GM19240 (cell line): ENCODE results near the gene ZYG11B.
"Not testable (repeated sequence)": the region's sequence is repeated elsewhere in the genome, so short reads cannot be mapped to it uniquely, and the experiment has no call there.

Source experiments
- DNase-seq: peaks from one replicate; pipeline ENCODE4 v3.0.0; 2011; ENCODE audit warnings: low spot score; ENCODE audit not compliant: insufficient read length

ZYG11B gene

DNA sequence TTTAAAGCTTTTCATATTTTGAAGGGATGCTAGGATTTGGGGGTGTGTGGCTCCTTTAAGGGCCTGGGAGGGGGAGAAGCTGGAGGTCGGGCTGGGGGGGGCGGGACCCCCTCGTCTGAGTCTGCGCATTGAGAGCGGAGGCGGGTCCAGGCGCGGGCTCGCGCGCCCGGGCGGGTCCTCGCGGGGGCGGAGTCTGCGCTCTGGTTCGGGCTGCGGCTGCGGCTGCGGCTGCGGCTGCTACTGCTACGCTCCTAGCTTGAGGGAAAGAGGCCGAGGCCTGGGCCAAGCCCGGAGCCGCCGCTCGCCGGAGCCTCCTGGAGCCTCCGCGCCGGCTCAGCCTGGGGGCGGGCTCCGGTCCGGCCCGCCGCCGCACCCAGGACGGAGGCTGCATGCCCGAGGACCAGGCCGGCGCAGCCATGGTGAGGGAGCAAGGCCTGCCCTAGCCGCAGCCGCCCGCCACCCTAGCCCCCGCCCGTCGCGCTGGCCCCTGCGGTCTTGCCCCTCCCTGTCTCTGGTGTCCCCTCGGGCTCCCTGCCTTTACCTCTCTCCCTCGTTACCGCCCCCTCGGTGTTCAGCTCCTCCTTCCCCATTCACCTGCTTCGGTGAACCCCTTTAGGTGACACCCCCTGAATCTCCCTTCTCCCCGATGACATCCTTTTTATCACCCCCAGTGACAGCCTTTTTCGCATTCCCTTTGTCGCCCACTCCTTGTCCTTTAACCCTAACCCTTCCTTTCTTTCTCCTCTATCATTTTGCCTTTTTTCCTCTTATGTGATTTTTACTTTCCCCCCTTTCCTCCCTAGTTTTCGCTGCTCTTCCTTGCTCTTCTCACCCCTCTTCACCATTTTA, at the start of gene ZYG11B:
ZYG11B (plus strand) TSS at position 189 of the 849 bp plus-strand sequence; CDS start at position 390, 201 bp downstream.
- DNase-seq: peak; percentile 97

DNA sequence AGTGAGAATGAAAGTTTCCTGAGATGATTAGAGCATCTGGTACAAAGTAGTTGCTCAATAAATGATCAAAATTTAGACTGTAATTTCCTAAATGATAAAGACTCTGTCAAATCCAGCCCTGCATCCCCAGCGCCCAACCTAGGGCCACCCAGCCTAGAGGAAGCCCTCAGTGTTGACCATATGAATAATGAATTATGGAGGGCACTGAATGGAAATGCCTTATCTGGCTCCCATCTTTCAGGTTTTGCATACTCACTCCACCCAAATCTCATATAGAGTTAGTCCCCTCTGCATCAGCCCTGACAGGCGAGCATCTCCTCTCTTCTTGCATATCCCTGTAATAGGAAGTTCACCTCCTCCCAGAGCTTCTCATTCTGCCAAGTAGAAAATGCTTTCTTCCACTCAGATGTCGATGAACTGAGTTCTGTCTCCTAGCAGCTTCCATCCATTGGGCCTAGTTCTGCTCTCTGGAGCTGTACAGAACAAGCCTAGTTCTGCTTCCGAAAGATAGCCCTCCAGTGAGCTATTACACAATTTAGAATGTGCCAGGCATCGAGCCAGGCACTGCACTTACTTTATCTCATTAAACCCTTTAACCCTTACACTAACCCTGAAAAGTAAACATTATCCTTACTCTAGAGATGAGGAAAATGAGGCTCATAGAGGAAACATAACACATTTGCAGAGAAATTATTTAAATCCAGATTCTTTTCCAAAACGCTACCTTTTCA, 49.0 kb upstream of the ZYG11B start:
- no peak for DNase-seq

DNA sequence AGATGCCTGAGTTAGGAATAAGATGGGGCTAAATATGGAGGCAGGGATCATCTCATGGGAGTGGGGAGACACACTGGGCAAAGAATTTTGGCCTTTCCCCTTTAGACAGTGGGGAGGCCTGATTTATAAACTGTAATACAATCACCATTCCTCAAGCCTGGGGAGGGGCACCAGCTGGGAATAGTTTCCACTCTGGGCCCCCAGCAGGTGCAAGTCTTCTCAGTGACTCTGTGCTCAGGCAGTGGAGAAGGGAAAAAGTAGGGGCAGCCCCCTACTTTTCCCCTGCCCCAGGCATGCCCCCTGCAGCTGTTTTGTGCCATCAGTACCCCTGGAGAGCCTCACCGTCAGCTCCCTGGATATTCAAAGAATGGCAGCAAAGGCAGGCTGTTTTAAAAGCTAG, 47.2 kb upstream of the ZYG11B start:
- DNase-seq: no peak

DNA sequence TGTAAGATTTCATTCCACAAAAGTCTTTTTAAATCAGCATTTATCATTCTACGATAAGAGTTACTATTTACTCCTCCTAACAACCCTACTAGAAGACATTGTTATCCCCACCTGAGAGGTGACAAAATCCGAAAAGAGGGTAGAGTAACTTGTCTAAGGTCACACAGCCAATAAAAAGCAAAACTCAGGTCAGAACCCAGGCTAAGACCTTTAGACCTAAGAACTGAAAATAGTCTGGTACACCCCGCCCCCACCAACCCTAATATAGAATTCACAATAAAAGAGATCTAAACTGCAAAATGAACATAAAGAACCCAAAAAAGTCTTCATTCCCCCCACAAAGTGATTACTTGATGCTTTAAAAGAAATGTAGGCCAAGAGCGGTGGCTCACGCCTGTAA, 46.8 kb upstream of the ZYG11B start:
- no peak for DNase-seq

DNA sequence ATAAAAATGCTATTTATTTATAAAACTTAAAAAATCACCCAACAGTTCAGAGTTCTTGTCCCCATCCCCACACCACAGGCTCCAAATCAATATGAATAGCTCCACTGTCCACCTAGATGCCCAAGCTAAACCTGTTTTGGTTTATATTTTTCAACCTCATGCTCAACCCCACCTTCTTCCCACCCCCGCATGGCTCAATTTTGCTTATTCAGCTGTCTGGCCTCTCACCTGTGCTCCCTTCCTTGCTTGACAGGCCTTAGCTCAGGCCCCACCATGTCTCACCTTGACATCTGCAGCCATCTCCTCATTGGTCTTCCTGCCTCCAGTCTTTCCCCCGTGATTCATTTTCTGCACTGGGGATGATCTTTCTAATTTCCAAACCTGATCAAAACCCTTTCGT, 45.9 kb upstream of the ZYG11B start:
- DNase-seq: no peak

DNA sequence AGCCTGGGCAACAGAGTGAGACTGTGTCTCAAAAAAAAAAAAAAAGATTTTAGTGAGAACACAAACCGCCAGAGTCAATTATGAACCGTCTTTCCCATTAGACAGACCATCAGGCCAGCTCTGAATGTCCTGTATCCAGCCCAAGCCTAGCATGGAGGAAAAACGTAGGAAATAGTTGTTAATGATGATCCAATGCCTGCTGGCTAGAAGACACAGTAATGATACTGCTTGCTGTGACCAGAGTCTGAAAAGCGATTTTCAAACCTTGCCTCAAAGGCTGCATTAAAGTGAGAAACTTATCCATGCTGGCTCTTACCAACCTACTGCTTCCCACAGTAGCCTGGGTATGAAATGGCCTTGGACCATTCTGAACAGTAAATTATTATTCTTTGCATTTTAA, 45.1 kb upstream of the ZYG11B start:
- DNase-seq: no peak

DNA sequence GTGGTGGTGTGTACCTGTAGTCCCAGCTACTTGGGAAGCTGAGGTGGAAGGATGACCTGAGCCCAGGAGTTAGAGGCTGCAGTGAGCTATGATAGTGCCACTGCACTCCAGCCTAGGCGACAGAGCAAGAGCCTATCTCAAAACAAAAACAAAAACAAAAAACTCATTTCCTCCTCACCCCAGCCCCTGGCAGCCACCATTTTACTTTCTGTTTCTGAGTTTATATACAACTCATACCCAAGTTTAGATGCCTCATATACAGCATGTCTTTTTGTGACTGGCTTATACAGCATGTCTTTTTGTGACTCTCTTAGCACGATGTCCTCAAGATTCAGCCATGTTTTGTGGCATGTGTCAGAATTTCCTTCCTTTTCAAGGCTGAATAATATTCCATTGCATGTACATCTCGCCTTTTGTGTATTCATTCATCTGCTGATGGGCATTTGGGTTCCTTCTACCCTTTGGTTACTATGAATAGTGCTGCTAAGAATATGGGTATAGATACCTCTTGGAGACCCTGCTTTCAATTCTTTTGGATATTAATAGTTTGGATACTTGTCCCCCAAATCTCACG, 42.8 kb upstream of the ZYG11B start:
- no peak for DNase-seq

DNA sequence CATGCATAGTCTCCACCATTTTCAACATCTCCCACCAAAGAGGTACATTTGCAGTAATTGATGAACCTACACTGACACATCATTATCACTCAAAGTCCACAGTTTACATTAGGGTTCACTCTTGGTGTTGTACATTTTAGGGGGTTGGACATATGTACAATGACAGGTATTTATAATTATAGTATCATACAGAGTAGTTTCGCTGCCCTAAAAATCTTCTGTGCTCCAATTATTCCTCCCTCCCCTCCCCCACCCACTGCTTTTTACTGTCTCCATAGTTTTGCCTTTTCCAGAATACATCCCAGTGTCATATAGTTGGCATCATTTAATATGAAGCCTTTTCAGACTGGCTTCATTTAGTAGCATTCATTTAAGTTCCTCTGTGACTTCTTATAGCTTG, 41.7 kb upstream of the ZYG11B start:
- no peak for DNase-seq

DNA sequence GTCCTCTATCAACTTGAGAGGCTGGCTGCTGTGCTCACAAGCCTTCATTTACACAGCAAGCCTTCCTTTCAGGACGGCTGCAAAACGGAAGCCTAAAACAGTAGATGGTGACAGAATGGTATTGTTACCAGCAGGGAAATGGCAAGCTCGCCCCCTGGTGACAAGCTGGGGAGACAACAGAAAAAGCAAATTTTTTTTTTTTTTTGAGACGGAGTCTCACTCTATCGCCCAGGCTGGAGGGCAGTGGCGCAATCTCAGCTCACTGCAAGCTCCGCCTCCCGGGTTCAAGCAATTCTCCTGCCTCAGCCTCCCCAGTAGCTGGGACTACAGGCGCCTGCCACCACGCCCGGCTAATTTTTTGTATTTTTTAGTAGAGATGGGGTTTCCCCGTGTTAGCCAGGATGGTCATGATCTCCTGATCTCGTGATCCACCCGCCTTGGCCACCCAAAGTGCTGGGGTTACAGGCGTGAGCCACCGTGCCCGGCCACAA, 39.9 kb upstream of the ZYG11B start:
- peak; percentile 54 for DNase-seq

DNA sequence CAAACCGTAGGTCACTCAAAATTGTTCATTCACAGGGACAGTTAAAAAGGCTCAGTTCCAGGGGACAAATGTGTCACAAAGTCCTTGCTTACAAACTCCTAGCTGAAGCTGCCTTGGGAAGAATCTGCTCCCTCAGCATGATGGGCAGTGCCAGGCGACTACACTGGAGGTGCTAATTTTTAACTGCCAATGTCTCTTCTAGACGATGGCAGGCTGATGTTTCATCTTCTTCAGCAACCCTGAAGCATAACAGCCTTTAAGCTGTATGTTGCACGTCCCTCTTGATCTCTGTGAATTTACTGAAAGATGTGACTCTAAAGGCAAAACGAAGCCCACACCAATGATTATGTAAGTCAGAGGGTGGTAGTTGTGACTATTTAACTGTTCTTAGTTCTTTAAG, 39.4 kb upstream of the ZYG11B start:
- no peak for DNase-seq

DNA sequence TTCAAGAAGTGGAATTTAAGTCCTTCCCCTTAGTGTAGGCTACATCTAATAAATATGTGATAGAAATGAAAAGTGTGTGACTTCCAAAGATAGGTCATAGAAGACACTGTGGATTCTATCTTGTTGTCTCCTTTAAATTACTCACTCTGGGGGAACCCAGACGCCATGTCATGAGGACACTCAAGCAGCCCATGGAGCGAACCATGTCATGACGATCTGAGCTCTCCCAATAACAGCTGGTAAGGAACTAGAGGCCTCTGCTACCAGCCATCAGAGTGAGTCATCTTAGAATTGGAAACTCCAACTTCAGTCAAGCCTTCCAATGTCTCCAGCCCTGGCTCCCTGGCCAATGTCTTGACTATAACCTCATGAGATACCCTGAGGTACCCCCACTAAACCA, 34.4 kb upstream of the ZYG11B start:
- DNase-seq: no peak

DNA sequence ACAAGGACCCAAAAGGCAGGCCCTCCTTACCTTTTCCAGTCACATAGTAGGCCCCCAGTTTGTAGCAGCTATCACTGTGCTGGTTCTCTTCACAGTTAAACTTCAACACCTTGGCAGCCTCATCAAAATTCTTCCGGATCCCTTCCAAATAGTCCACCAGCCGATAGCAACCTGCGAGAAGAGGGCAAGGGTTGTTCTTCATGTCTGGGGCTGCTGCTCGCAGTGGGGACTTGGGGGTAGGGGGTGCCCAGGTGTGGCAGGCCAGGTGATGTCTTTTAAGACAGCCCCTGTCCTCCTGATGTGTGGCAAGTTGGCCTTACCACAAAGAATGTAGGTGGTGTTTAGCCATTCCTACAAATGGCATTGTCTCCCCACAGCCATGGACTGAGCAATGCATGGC, 33.6 kb upstream of the ZYG11B start:
- no peak for DNase-seq

DNA sequence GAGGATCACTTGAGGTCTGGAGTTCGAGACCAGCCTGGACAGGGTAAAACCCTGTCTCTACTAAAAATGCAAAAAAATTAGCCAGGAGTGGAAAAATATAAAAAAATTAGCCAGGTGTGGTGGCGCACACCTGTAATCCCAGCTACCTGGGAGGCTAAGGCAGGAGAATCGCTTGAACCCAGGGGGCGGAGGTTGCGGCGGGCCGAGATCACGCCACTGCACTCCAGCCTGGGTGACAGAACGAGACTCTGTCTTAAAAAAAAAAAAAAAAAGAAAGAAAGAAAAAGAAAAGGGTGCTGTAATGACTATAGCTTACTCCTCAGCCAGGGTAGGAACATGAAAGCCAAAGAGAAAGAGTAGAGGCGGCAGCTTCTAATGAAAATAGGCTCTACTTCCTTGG, 32.9 kb upstream of the ZYG11B start:
- DNase-seq: not testable (repeated sequence)

DNA sequence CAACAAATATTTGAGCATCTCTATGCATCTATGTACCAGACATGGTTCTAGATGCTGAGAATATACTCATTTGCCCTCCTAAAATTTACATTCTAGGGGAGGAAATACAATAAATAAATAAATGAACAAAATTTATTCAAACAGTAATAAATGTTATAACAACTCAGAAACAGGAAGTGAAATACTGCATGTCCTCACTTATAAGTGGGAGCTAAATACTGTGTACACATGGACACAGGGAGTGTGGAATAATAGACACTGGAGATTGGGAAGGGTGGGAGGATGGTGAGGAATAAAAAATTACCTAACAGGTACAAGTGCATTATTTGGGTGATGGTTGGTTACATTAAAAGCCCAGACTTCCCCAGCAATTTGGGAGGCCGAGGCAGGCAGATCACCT, 32.4 kb upstream of the ZYG11B start:
- no peak for DNase-seq

DNA sequence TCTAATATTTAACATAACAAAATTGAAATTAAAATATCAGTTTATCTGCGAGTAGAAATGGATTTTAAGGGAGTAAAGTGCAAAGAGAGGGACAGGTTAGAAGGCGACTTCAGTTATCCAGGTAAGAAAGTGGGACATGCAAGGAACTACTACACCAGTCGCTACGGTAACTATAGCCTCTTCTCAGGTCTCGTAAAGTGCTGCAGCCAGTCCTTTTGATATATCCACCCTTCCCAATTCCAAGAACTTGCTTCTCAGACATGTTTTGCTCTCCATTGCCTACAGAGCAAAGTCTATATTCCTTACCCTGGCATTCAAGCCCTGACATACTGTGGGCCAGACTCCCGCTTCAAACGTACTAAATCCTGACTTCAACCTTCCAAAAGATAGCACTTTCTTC, 30.6 kb upstream of the ZYG11B start:
- DNase-seq: no peak

DNA sequence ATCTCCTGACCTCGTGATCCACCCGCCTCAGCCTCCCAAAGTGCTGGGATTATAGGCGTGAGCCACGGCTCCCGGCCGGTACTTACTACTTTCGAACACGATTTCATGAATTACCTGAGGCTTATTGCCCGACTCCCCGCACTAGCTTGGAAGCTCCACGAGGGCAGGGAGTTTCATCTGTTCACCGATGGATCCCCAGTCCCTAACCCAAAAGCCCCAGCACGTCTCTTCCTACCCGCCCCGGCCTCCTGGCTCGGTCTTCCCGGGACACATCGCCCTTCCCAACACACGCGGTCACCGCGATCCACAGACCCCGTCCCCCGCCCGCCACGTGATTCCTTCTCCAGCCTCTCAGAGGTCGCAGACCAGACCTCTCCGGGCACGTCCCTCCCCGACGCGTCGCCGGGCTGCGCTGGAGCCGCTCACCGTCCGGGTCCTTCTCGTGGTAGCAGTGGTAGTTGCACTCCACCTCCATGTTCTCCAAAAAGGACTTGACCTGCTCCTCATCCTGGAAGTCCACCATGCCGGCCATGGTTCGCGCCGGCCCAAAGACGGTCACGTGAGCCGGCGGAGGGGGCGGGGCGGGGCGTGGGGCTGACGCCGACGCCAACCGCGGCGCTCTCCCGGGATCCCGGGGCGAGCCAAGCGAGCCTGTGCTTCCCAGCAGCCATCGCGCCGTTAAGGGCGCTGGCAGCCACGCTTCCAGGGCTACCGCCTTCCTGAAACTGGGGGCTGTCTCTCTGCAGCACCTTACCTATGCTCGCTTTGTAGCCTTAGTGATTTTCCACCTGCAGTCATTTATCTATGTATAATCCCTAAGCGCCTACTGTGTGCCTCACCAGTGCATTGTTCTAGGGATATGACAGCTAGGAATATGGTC, 28.2 kb upstream of the ZYG11B start, which contains the start of gene COA7:
COA7 (minus strand) TSS at position 553 of the 880 bp plus-strand sequence; CDS start at position 532, 21 bp downstream.
- peak; percentile 33 for DNase-seq

DNA sequence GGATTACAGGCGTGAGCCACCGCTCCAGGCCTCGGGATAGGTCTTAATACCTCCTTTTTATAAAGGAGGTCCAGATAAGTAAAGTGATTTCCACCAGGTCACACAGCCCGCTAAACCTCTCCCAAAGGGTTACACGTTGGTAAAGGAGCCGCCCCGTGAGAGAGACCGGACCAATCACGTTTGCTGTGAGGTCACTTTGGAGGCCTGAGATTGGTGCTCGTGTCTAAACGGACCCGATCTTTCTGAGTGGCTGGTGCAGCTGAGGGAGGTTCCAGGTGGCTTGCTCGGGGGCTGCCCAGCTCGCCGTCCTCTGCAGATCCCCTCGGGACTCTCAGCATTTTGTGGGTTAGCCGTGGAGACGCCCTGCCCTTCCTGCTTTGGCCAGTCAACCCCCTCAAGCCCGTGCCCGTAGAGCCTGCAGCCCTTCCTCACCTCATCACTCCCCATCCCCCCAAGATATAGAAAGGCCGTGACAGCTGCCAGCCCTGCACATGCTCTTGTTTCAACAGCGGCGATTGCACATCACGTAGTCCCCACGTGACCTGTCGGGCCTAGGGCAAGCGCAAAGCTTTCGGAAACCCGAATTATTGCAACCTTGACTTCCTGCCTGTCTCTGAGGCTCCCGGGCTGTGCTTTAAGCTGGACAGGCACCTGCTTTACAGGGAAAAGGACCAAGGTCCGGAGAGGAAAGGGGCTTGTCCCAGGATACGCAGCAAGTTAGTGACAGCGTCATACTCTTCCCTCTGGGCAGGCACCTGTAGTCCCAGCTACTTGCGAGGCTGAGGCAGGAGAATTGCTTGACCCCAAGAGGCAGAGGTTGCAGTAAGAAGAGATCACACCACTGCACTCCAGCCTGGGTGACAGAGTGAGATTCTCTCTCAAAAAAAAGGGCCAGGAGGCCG, 23.1 kb upstream of the ZYG11B start:
- DNase-seq: peak; percentile 79

DNA sequence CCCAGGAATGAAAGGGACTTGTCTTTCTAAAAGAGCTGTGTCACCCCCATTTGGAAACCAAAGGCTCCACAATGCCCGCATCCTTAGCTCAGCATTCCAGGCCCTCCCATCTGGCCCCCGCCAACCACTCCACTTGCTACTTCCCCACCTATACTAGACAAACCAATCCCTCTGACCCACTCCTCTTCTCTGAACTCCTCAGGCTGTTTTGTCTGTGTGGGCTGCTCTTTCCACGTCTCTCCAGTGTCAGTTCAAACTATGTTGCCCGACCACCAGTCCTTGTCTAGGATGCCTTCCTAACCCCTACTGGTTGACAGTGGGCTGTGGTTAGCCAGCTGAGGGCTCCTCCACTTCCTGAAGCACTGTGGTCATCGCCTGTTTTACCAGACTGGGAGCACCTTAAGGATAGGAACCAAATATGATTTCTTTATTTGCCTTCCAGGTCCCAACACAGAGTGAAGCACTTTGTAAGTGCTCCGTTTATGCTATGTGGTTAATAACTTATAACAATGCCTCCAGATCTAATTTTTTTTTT, 20.1 kb upstream of the ZYG11B start:
- DNase-seq: no peak
